DND-41 (cell line): ENCODE data around the gene TOGARAM2.

ENCODE experiments used
- ATAC-seq: fragments of 200-7000 bp; cut with Tn5 transposase; 3 replicates; pipeline ENCODE4 v1.9.1; 2021; ENCODE audit warnings: low read depth; ENCODE audit not compliant: insufficient read depth
- DNase-seq: peaks from one replicate; pipeline ENCODE4 v3.0.0-alpha.2; 2020
- H2AFZ ChIP-seq: 2 replicates; pipeline ENCODE4 v1.6.0; 2012; ENCODE audit warnings: low read depth, low read length
- H3K27ac ChIP-seq: 2 replicates; pipeline ENCODE4 v1.5.1; 2012; ENCODE audit warnings: low read length, inconsistent platforms
- H3K27me3 ChIP-seq: fragments of 200-600 bp; sonication (generic); 2 replicates; pipeline ENCODE4 v1.6.0; 2012; ENCODE audit warnings: low read length, mild to moderate bottlenecking, inconsistent platforms; ENCODE audit not compliant: insufficient read depth, poor library complexity
- H3K36me3 ChIP-seq: 2 replicates; pipeline ENCODE4 v1.5.1; 2012; ENCODE audit warnings: low read length, inconsistent platforms; ENCODE audit not compliant: insufficient read depth
- H3K4me1 ChIP-seq: 2 replicates; pipeline ENCODE4 v1.5.1; 2012; ENCODE audit warnings: mild to moderate bottlenecking, low read length; ENCODE audit not compliant: insufficient read depth
- H3K4me2 ChIP-seq: 2 replicates; pipeline ENCODE4 v1.6.0; 2012; ENCODE audit warnings: mild to moderate bottlenecking, moderate library complexity, low read length, inconsistent platforms; ENCODE audit not compliant: insufficient read depth
- H3K4me3 ChIP-seq, 2 experiments: fragments of 200-600 bp in 1 of 2; shearing (Covaris generic) in 1 of 2; 2 replicates each; pipeline ENCODE4 v1.5.1; 2012 to 2016; ENCODE audit warnings: inconsistent platforms in 2 of 2, low read length in 2 of 2, mild to moderate bottlenecking in 2 of 2, low read depth in 1 of 2, moderate library complexity in 1 of 2
- H3K79me2 ChIP-seq: 2 replicates; pipeline ENCODE4 v1.6.0; 2012; ENCODE audit warnings: low read length, inconsistent platforms; ENCODE audit not compliant: insufficient read depth
- H3K9ac ChIP-seq: 2 replicates; pipeline ENCODE4 v1.6.0; 2012; ENCODE audit warnings: low read depth, mild to moderate bottlenecking, inconsistent platforms, low read length, moderate library complexity
- H3K9me3 ChIP-seq: 2 replicates; pipeline ENCODE4 v1.5.1; 2012; ENCODE audit warnings: low read length, moderate library complexity, mild to moderate bottlenecking, inconsistent platforms; ENCODE audit not compliant: insufficient read depth, severe bottlenecking
- H4K20me1 ChIP-seq: 2 replicates; pipeline ENCODE4 v1.6.0; 2012; ENCODE audit warnings: low read length; ENCODE audit not compliant: insufficient read depth
- EZH2 ChIP-seq: IDR thresholded peaks from 3 replicates; pipeline ENCODE4 v1.6.1; 2012; ENCODE audit warnings: borderline replicate concordance, low read depth, mild to moderate bottlenecking, moderate library complexity, low read length, inconsistent platforms; ENCODE audit not compliant: severe bottlenecking
- TF ChIP-seq, protein P1 (sequence below): IDR thresholded peaks from 2 replicates; pipeline ENCODE4 v1.5.1; 2012; ENCODE audit warnings: borderline replicate concordance, low read length, moderate library complexity, mild to moderate bottlenecking; ENCODE audit not compliant: poor library complexity, severe bottlenecking; ENCODE audit errors: extremely low read depth

The TOGARAM2 gene

GRCh38 chr2:29006092-29006979, 25.2 kb downstream of the TOGARAM2 start:
- Histone ChIP-seq H3K27me3 (no peaks in the 10 kb centered on the region), H3K36me3 (no peaks in the 10 kb centered on the region), H3K4me2 (no peak overlapping the region), H3K79me2 (no peaks in the 10 kb centered on the region), H3K27ac (no peak overlapping the region), H3K9ac (no peak overlapping the region), H2AFZ (no peak overlapping the region), H3K9me3 (peaks cover 5% of the 10 kb centered on the region), H3K4me3 (no peak overlapping the region), H4K20me1 (no peaks in the 10 kb centered on the region), H3K4me1 (peaks cover 14% of the 10 kb centered on the region)
- ATAC-seq (no peak), DNase-seq (no peak)
- TF ChIP-seq, protein P1, sequence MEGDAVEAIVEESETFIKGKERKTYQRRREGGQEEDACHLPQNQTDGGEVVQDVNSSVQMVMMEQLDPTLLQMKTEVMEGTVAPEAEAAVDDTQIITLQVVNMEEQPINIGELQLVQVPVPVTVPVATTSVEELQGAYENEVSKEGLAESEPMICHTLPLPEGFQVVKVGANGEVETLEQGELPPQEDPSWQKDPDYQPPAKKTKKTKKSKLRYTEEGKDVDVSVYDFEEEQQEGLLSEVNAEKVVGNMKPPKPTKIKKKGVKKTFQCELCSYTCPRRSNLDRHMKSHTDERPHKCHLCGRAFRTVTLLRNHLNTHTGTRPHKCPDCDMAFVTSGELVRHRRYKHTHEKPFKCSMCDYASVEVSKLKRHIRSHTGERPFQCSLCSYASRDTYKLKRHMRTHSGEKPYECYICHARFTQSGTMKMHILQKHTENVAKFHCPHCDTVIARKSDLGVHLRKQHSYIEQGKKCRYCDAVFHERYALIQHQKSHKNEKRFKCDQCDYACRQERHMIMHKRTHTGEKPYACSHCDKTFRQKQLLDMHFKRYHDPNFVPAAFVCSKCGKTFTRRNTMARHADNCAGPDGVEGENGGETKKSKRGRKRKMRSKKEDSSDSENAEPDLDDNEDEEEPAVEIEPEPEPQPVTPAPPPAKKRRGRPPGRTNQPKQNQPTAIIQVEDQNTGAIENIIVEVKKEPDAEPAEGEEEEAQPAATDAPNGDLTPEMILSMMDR = no peak
- no peak for TF ChIP-seq EZH2

GRCh38 chr2:29006980-29007301, 25.8 kb downstream of the TOGARAM2 start:
- no peaks in the 10 kb centered on the region for H3K36me3 ChIP-seq
- DNase-seq (no peak), ATAC-seq (no peak)
- TF ChIP-seq, protein P1 = no peak
- TF ChIP-seq EZH2 = no peak
- H3K79me2 ChIP-seq = no peaks in the 10 kb centered on the region
- no peak overlapping the region for H3K4me3 ChIP-seq
- no peaks in the 10 kb centered on the region for H3K27me3 ChIP-seq
- no peaks in the 10 kb centered on the region for H4K20me1 ChIP-seq
- no peak overlapping the region for H3K27ac ChIP-seq
- H3K4me1 ChIP-seq = peaks cover 14% of the 10 kb centered on the region
- H3K4me2 ChIP-seq = no peak overlapping the region
- peaks cover 5% of the 10 kb centered on the region for H3K9me3 ChIP-seq
- H3K9ac ChIP-seq = no peak overlapping the region
- no peak overlapping the region for H2AFZ ChIP-seq

GRCh38 chr2:29009270-29009669, 28.2 kb downstream of the TOGARAM2 start:
- Histone ChIP-seq H3K9me3 (peaks cover 5% of the 10 kb centered on the region), H3K4me2 (no peak overlapping the region), H3K79me2 (no peaks in the 10 kb centered on the region), H3K36me3 (no peaks in the 10 kb centered on the region), H3K27me3 (no peaks in the 10 kb centered on the region), H3K4me1 (peaks cover 20% of the 10 kb centered on the region), H4K20me1 (no peaks in the 10 kb centered on the region), H3K9ac (no peak overlapping the region), H3K27ac (no peak overlapping the region), H2AFZ (no peak overlapping the region), H3K4me3 (no peak overlapping the region)
- TF ChIP-seq, protein P1 = no peak
- no peak for TF ChIP-seq EZH2
- no peak for DNase-seq
- ATAC-seq = no peak
